ENCODE data around the gene SIVA1.

Gene SIVA1

GRCh38 chr14:104783484-104784217 is 30.7 kb downstream of the SIVA1 start:
- TF ChIP-seq ZNF274 (IDR thresholded peaks at IDR 0.05; ENCODE audit: low read depth, low read length): no peak
- TF ChIP-seq YY1 (IDR thresholded peaks at IDR 0.05; ENCODE audit: insufficient read depth, insufficient read length): no peak
- TF ChIP-seq SUZ12 (IDR thresholded peaks at IDR 0.05; ENCODE audit: extremely low read depth, insufficient read depth, insufficient read length): no peak
- Histone ChIP-seq H3K4me1 (ENCODE audit: insufficient read depth, insufficient read length) (no peaks in the 10 kb centered on the region), H3K27me3 (ENCODE audit: insufficient read depth, insufficient read length) (no peaks in the 10 kb centered on the region), H3K9me3 (ENCODE audit: insufficient read depth, low read length) (no peaks in the 10 kb centered on the region), H3K4me3 (ENCODE audit: insufficient read length, low read depth) (no peak overlapping the region), H3K9ac (ENCODE audit: insufficient read length, low read depth) (no peak overlapping the region), H3K36me3 (ENCODE audit: insufficient read depth, insufficient read length, low read length) (peaks cover 55% of the 10 kb centered on the region)
- DNase-seq (ENCODE audit: low read depth, low spot score): no peak

- H3K4me3 ChIP-seq (ENCODE audit: insufficient read length, low read depth): no peak overlapping the region
These were observed 31.2 kb downstream of the SIVA1 start for GRCh38 chr14:104784218-104784568.

GRCh38 chr14:104784846-104785707 is 32.1 kb downstream of the SIVA1 start:
- no peak overlapping the region for H3K4me3 ChIP-seq (ENCODE audit: insufficient read length, low read depth)

More at GRCh38 chr14:104784218-104784568, 31.2 kb downstream of the SIVA1 start:
- DNase-seq (ENCODE audit: low read depth, low spot score): no peak
- H3K4me1 ChIP-seq (ENCODE audit: insufficient read depth, insufficient read length): no peaks in the 10 kb centered on the region
- TF ChIP-seq YY1 (IDR thresholded peaks at IDR 0.05; ENCODE audit: insufficient read depth, insufficient read length): no peak
- no peak for TF ChIP-seq ZNF274 (IDR thresholded peaks at IDR 0.05; ENCODE audit: low read depth, low read length)
- TF ChIP-seq SUZ12 (IDR thresholded peaks at IDR 0.05; ENCODE audit: extremely low read depth, insufficient read depth, insufficient read length): no peak
- H3K36me3 ChIP-seq (ENCODE audit: insufficient read depth, insufficient read length, low read length): peaks cover 55% of the 10 kb centered on the region
- no peak overlapping the region for H3K9ac ChIP-seq (ENCODE audit: insufficient read length, low read depth)
- H3K27me3 ChIP-seq (ENCODE audit: insufficient read depth, insufficient read length): no peaks in the 10 kb centered on the region
- H3K9me3 ChIP-seq (ENCODE audit: insufficient read depth, low read length): no peaks in the 10 kb centered on the region

GRCh38 chr14:104785708-104786080 is 32.7 kb downstream of the SIVA1 start:
- Histone ChIP-seq H3K9ac (ENCODE audit: insufficient read length, low read depth) (no peak overlapping the region), H3K27me3 (ENCODE audit: insufficient read depth, insufficient read length) (no peaks in the 10 kb centered on the region), H3K4me3 (ENCODE audit: insufficient read length, low read depth) (no peak overlapping the region), H3K36me3 (ENCODE audit: insufficient read depth, insufficient read length, low read length) (peaks cover 61% of the 10 kb centered on the region), H3K9me3 (ENCODE audit: insufficient read depth, low read length) (no peaks in the 10 kb centered on the region), H3K4me1 (ENCODE audit: insufficient read depth, insufficient read length) (no peaks in the 10 kb centered on the region)
- no peak for TF ChIP-seq YY1 (IDR thresholded peaks at IDR 0.05; ENCODE audit: insufficient read depth, insufficient read length)
- no peak for TF ChIP-seq ZNF274 (IDR thresholded peaks at IDR 0.05; ENCODE audit: low read depth, low read length)
- TF ChIP-seq SUZ12 (IDR thresholded peaks at IDR 0.05; ENCODE audit: extremely low read depth, insufficient read depth, insufficient read length): no peak
- DNase-seq (ENCODE audit: low read depth, low spot score): no peak

More at GRCh38 chr14:104784846-104785707, 32.1 kb downstream of the SIVA1 start:
- TF ChIP-seq ZNF274 (IDR thresholded peaks at IDR 0.05; ENCODE audit: low read depth, low read length): no peak
- no peak for TF ChIP-seq SUZ12 (IDR thresholded peaks at IDR 0.05; ENCODE audit: extremely low read depth, insufficient read depth, insufficient read length)
- no peak for TF ChIP-seq YY1 (IDR thresholded peaks at IDR 0.05; ENCODE audit: insufficient read depth, insufficient read length)
- H3K27me3 ChIP-seq (ENCODE audit: insufficient read depth, insufficient read length): no peaks in the 10 kb centered on the region
- no peak overlapping the region for H3K9ac ChIP-seq (ENCODE audit: insufficient read length, low read depth)
- H3K36me3 ChIP-seq (ENCODE audit: insufficient read depth, insufficient read length, low read length): peaks cover 57% of the 10 kb centered on the region
- no peak for DNase-seq (ENCODE audit: low read depth, low spot score)
- H3K4me1 ChIP-seq (ENCODE audit: insufficient read depth, insufficient read length): no peaks in the 10 kb centered on the region
- H3K9me3 ChIP-seq (ENCODE audit: insufficient read depth, low read length): no peaks in the 10 kb centered on the region

GRCh38 chr14:104786091-104786586 is 33.2 kb downstream of the SIVA1 start:
- no peaks in the 10 kb centered on the region for H3K27me3 ChIP-seq (ENCODE audit: insufficient read depth, insufficient read length)
- DNase-seq (ENCODE audit: low read depth, low spot score): no peak
- no peaks in the 10 kb centered on the region for H3K9me3 ChIP-seq (ENCODE audit: insufficient read depth, low read length)
- H3K4me3 ChIP-seq (ENCODE audit: insufficient read length, low read depth): no peak overlapping the region
- peaks cover 61% of the 10 kb centered on the region for H3K36me3 ChIP-seq (ENCODE audit: insufficient read depth, insufficient read length, low read length)
- no peak overlapping the region for H3K9ac ChIP-seq (ENCODE audit: insufficient read length, low read depth)
- TF ChIP-seq ZNF274 (IDR thresholded peaks at IDR 0.05; ENCODE audit: low read depth, low read length) (no peak), SUZ12 (IDR thresholded peaks at IDR 0.05; ENCODE audit: extremely low read depth, insufficient read depth, insufficient read length) (no peak), YY1 (IDR thresholded peaks at IDR 0.05; ENCODE audit: insufficient read depth, insufficient read length) (no peak)
- no peaks in the 10 kb centered on the region for H3K4me1 ChIP-seq (ENCODE audit: insufficient read depth, insufficient read length)

GRCh38 chr14:104786726-104787675 is 34.1 kb downstream of the SIVA1 start:
- Histone ChIP-seq H3K27me3 (ENCODE audit: insufficient read depth, insufficient read length) (no peaks in the 10 kb centered on the region), H3K9me3 (ENCODE audit: insufficient read depth, low read length) (no peaks in the 10 kb centered on the region), H3K9ac (ENCODE audit: insufficient read length, low read depth) (no peak overlapping the region), H3K36me3 (ENCODE audit: insufficient read depth, insufficient read length, low read length) (peaks cover 64% of the 10 kb centered on the region), H3K4me3 (ENCODE audit: insufficient read length, low read depth) (no peak overlapping the region), H3K4me1 (ENCODE audit: insufficient read depth, insufficient read length) (peaks cover 3% of the 10 kb centered on the region)
- TF ChIP-seq YY1 (IDR thresholded peaks at IDR 0.05; ENCODE audit: insufficient read depth, insufficient read length) (no peak), SUZ12 (IDR thresholded peaks at IDR 0.05; ENCODE audit: extremely low read depth, insufficient read depth, insufficient read length) (no peak), ZNF274 (IDR thresholded peaks at IDR 0.05; ENCODE audit: low read depth, low read length) (no peak)
- DNase-seq (ENCODE audit: low read depth, low spot score): no peak

Measured in NT2/D1 (cell line).